HG02678 (cell line): ENCODE results near the gene TCEAL7.
A peak's percentile ranks its signal among the peaks of the same experiment; 100 is the strongest.
"Not testable (repeated sequence)": the region's sequence is repeated elsewhere in the genome, so short reads cannot be mapped to it uniquely, and the experiment has no call there.

Experiments
- ATAC-seq: cut with Tn5 transposase; IDR thresholded peaks from one replicate; pipeline ENCODE4 v1.9.1; 2021; ENCODE audit warnings: mild to moderate bottlenecking, moderate library complexity; ENCODE audit not compliant: unreplicated experiment

TCEAL7 gene

GRCh38 chrX:103329991-103330390, at the start of gene TCEAL7:
TSS of gene TCEAL7 (plus strand) at chrX:103330239. CDS start at chrX:103331404, 1,165 bp downstream.
- ATAC-seq, result no peak

- no peak for ATAC-seq
These were observed 36.9 kb upstream of the TCEAL7 start for GRCh38 chrX:103293118-103293517.

GRCh38 chrX:103304705-103305104, 25.3 kb upstream of the TCEAL7 start:
- ATAC-seq, result no peak

- ATAC-seq, result not testable (repeated sequence)
These were observed 24.4 kb upstream of the TCEAL7 start for GRCh38 chrX:103305666-103306065.

- ATAC-seq, result no peak
These were observed 20.0 kb upstream of the TCEAL7 start for GRCh38 chrX:103309860-103310554.

GRCh38 chrX:103310555-103311398, 19.3 kb upstream of the TCEAL7 start, which contains the start of gene BEX2:
TSS of gene BEX2 (minus strand) at chrX:103310990. CDS start at chrX:103309976, 1,014 bp downstream.
- peak; percentile 99 for ATAC-seq

- ATAC-seq, result no peak
These were observed 18.6 kb upstream of the TCEAL7 start for GRCh38 chrX:103311399-103311780.

- ATAC-seq, result no peak
These were observed 746 bp downstream of the TCEAL7 start for GRCh38 chrX:103330681-103331288.

GRCh38 chrX:103338663-103339062, 8.6 kb downstream of the TCEAL7 start:
- no peak for ATAC-seq

GRCh38 chrX:103343105-103343504, 13.1 kb downstream of the TCEAL7 start:
- peak; percentile 42 for ATAC-seq

GRCh38 chrX:103344606-103345005, 14.6 kb downstream of the TCEAL7 start:
- no peak for ATAC-seq

GRCh38 chrX:103347682-103348397, 17.8 kb downstream of the TCEAL7 start:
- ATAC-seq, result no peak

- no peak for ATAC-seq
These were observed 26.2 kb downstream of the TCEAL7 start, which contains the start of gene TCEAL9 for GRCh38 chrX:103356130-103356798. TSS of gene TCEAL9 (plus strand) at chrX:103356506. CDS start at chrX:103357685, 1,179 bp downstream.

- ATAC-seq, result no peak
These were observed 26.8 kb downstream of the TCEAL7 start for GRCh38 chrX:103356858-103357257.

- ATAC-seq, result no peak
These were observed 27.8 kb downstream of the TCEAL7 start for GRCh38 chrX:103357871-103358270.

GRCh38 chrX:103359605-103360004, 29.6 kb downstream of the TCEAL7 start:
- not testable (repeated sequence) for ATAC-seq

- ATAC-seq, result no peak
These were observed 30.1 kb downstream of the TCEAL7 start for GRCh38 chrX:103360092-103360491.

- ATAC-seq, result no peak
These were observed 30.9 kb downstream of the TCEAL7 start for GRCh38 chrX:103360916-103361315.

- no peak for ATAC-seq
These were observed 31.8 kb downstream of the TCEAL7 start for GRCh38 chrX:103361798-103362197.

- no peak for ATAC-seq
These were observed 32.4 kb downstream of the TCEAL7 start for GRCh38 chrX:103362474-103362873.
